ENCODE data around the gene KLHL36. TPM values are rescaled to one million over a fixed set of nuclear protein-coding genes. Genes with fewer than 3 reads are reported as not detected.

The KLHL36 gene
- total RNA-seq, 2 donors from 2014 or later, result 44.2 to 59.2 TPM

GRCh38 chr16:84677849-84678248, 29.5 kb downstream of the KLHL36 start:
- DNase-seq, result peak; percentile 63
- no peaks in the 10 kb centered on the region for H3K27me3 Mint-ChIP-seq (ENCODE audit: insufficient read depth)
- Histone ChIP-seq H3K9ac (ENCODE audit: extremely low read depth, low read length, poor library complexity, severe bottlenecking) (no peak overlapping the region), H3K4me1 (ENCODE audit: control insufficient read depth, insufficient read depth, low read length) (peaks cover 8% of the 10 kb centered on the region), H3K9me3 (ENCODE audit: control insufficient read depth, low read length) (no peaks in the 10 kb centered on the region), H3K4me3 (ENCODE audit: low read length) (no peak overlapping the region), H3K36me3 (ENCODE audit: control insufficient read depth, insufficient read depth, low read length) (no peaks in the 10 kb centered on the region), H3K27me3 (ENCODE audit: control insufficient read depth, insufficient read depth, low read length, poor library complexity, severe bottlenecking) (no peaks in the 10 kb centered on the region), H3K27ac (ENCODE audit: low read depth, low read length) (no peak overlapping the region)
- no peaks in the 10 kb centered on the region for H3K9me3 Mint-ChIP-seq
- no peak overlapping the region for H3K27ac Mint-ChIP-seq
- no peak overlapping the region for H3K4me3 Mint-ChIP-seq
- no peak for TF ChIP-seq CTCF (conservative IDR thresholded peaks at IDR 0.05)
- H3K36me3 Mint-ChIP-seq (ENCODE audit: low read depth), result no peaks in the 10 kb centered on the region
- 69 to 71% methylated on average over 10 of the region's 10 CpGs for WGBS, 2 experiments (ENCODE audit: insufficient coverage in 1 of 2, insufficient read length in 1 of 2)
- H3K4me1 Mint-ChIP-seq, result peaks cover 9% of the 10 kb centered on the region

DNA sequence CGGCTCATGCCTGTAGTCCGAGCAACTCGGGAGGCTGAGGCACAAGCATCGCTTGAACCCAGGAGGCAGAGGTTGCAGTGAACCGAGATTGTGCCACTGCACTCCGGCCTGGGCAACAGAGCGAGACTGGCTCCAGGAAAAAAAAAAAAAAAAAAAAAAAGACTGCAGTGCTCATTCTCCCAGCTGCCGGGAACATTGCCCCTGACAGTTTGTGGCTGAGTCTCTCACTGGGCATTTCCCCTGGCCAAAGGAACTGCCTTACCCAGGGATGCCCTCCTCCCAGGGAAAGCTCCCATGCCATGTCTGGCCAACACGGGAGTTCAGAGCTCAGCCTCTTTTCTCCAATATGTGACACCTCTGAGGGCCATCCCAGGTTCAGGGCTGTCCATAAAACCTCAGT, 30.2 kb downstream of the KLHL36 start:
- DNase-seq, result no peak
- 91 to 93% methylated on average over 9 of the region's 9 CpGs for WGBS, 2 experiments (ENCODE audit: insufficient coverage in 1 of 2, insufficient read length in 1 of 2)
- H3K36me3 Mint-ChIP-seq (ENCODE audit: low read depth), result no peaks in the 10 kb centered on the region
- Histone ChIP-seq H3K4me3 (ENCODE audit: low read length) (no peak overlapping the region), H3K4me1 (ENCODE audit: control insufficient read depth, insufficient read depth, low read length) (peaks cover 8% of the 10 kb centered on the region), H3K27ac (ENCODE audit: low read depth, low read length) (no peak overlapping the region), H3K27me3 (ENCODE audit: control insufficient read depth, insufficient read depth, low read length, poor library complexity, severe bottlenecking) (no peaks in the 10 kb centered on the region), H3K36me3 (ENCODE audit: control insufficient read depth, insufficient read depth, low read length) (no peaks in the 10 kb centered on the region), H3K9ac (ENCODE audit: extremely low read depth, low read length, poor library complexity, severe bottlenecking) (no peak overlapping the region), H3K9me3 (ENCODE audit: control insufficient read depth, low read length) (no peaks in the 10 kb centered on the region)
- no peaks in the 10 kb centered on the region for H3K9me3 Mint-ChIP-seq
- H3K27ac Mint-ChIP-seq, result no peak overlapping the region
- TF ChIP-seq CTCF (conservative IDR thresholded peaks at IDR 0.05), result no peak
- peaks cover 9% of the 10 kb centered on the region for H3K4me1 Mint-ChIP-seq
- H3K4me3 Mint-ChIP-seq, result no peak overlapping the region
- no peaks in the 10 kb centered on the region for H3K27me3 Mint-ChIP-seq (ENCODE audit: insufficient read depth)

GRCh38 chr16:84680165-84680842, 32.0 kb downstream of the KLHL36 start:
- H3K27ac Mint-ChIP-seq, result no peak overlapping the region
- H3K27me3 ChIP-seq (ENCODE audit: control insufficient read depth, insufficient read depth, low read length, poor library complexity, severe bottlenecking), result no peaks in the 10 kb centered on the region
- no peak for DNase-seq
- peaks cover 8% of the 10 kb centered on the region for H3K4me1 ChIP-seq (ENCODE audit: control insufficient read depth, insufficient read depth, low read length)
- no peaks in the 10 kb centered on the region for H3K27me3 Mint-ChIP-seq (ENCODE audit: insufficient read depth)
- H3K27ac ChIP-seq (ENCODE audit: low read depth, low read length), result no peak overlapping the region
- H3K4me3 ChIP-seq (ENCODE audit: low read length), result no peak overlapping the region
- H3K9me3 Mint-ChIP-seq, result no peaks in the 10 kb centered on the region
- H3K36me3 ChIP-seq (ENCODE audit: control insufficient read depth, insufficient read depth, low read length), result no peaks in the 10 kb centered on the region
- H3K4me1 Mint-ChIP-seq, result peaks cover 15% of the 10 kb centered on the region
- no peak overlapping the region for H3K9ac ChIP-seq (ENCODE audit: extremely low read depth, low read length, poor library complexity, severe bottlenecking)
- H3K4me3 Mint-ChIP-seq, result no peak overlapping the region
- no peak for TF ChIP-seq CTCF (conservative IDR thresholded peaks at IDR 0.05)
- WGBS, 2 experiments (ENCODE audit: insufficient coverage in 1 of 2, insufficient read length in 1 of 2), result 94 to 100% methylated on average over 8 to 10 of the region's 10 CpGs
- H3K36me3 Mint-ChIP-seq (ENCODE audit: low read depth), result no peaks in the 10 kb centered on the region
- no peaks in the 10 kb centered on the region for H3K9me3 ChIP-seq (ENCODE audit: control insufficient read depth, low read length)

Measured in endodermal cell (in vitro differentiated cells).